GM18520 (cell line): ENCODE results near the gene ZNF519.
"Not testable (repeated sequence)": the region's sequence is repeated elsewhere in the genome, so short reads cannot be mapped to it uniquely, and the experiment has no call there.

Experiments used
- ATAC-seq: cut with Tn5 transposase; IDR thresholded peaks from one replicate; pipeline ENCODE4 v1.9.1; 2021; ENCODE audit not compliant: unreplicated experiment

Gene ZNF519

DNA sequence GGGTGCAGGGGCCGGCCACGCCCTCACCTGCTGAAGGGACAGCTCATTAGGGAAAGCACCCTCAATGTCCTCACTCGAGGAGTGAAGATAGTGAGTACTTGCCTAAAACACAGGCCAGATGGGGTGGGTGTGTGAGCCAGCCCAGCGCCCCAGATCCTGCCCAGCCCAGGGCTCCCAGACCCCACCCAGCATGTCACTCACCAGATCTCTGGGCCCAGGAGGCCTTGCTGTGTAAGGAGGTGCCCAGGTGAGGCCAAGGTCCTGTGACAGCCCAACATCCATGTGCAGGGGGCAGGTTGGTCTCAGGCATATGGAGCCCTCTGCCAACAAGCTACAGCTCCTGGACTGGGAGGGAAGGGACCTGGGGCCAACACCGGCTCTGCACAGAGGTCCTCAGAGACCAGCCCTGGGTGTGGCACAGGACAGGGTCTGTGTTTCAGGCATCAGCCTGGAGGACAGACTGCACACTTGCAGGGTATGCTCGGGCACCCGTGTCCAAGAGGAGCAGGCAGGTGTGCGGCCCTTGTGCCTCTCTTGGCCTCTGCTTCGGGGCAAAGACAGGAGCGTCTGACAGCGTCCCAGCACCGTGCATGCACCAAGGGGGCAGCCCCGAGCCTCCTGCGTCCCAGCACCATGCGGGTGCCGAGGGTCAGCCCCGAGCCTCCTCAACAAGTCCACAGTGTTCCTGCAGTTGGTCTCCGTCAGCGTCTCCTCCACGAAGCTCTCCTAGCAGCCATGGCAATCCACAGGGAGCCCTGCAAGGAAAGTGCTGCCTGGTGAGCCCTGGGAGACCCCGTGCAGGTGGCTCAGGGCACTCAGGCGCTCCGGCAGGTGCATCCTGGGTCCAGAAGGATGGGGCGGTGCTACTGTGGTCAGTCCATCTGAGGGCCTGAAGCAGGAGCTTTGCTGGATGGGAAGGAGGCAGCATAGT lies 16.0 kb upstream of the ZNF519 start:
- ATAC-seq = not testable (repeated sequence)

DNA sequence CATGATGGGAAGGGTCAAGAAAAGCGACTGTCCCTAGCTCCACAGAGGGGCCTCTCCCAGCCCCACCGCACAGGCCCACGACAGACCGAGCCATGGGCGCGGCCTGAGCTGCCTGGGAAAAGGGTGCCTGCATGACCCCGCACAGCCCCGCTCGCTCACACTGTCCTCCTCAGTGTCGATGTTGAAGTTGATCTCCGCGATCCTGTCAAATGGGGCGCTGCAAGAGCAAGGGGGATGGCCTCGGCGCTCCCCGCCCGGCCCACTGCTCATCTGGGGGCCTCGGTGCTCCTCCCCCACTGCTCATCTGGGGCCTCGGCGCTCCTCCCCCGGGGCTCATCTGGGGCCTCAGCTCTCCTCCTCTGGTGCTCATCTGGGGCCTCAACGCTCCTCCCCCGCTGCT lies 14.5 kb upstream of the ZNF519 start:
- not testable (repeated sequence) for ATAC-seq

GRCh38 chr18:14145581-14146338 lies 13.5 kb upstream of the ZNF519 start:
- ATAC-seq = not testable (repeated sequence)

- ATAC-seq = not testable (repeated sequence)
Measured at GRCh38 chr18:14145021-14145420, 12.8 kb upstream of the ZNF519 start.

DNA sequence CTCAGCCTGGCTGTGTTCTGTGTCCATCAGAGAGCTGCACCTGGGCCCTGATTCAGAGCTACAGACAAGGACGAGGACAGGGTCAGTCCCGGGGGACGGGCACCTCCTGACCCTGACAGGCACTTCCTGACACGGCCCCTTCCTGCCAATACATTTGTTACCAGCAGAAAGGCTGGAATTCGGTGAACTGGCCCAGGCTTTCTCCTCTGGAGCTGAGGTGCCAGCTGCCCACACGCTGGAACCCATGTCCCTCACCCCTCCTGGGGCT lies 12.3 kb upstream of the ZNF519 start:
- no peak for ATAC-seq

DNA sequence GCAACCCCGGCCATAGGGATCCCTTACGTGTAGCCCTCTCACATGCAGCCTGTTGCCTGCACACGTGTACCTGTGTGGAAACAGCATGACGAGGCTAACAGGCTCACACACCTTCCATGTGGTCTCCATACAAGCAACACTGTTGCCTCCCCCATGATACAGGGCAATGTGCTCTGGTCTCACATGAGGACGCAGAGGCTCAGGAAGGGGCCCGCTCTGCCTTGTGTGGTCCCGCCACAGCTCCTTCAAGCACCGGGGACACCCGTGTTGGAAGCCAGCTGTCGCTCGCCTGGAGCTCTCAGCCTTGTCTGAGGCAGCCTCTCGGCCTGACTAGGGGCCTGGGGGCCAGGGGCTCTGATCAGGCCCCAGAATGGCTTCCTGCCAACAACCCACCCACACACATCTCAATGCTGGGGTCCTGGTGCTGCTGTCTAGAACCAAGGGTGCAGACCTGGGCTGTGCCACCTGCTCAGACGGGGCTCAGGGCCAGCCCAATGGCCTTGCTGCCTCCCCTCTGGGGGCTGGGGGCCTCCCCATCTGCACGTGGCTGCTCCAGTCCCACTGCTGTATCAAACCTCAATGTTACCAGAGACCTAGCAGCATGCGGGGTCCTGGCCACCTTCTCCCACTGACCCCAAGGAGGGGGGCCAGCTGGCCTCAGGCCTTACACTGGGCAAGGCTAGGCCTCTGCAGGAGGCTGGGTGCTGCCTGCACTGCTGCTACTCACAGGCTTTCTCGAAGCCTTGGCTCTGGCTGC lies 11.8 kb upstream of the ZNF519 start:
- ATAC-seq = not testable (repeated sequence)

- ATAC-seq = not testable (repeated sequence)
Measured at GRCh38 chr18:14143396-14143795, 11.2 kb upstream of the ZNF519 start.

DNA sequence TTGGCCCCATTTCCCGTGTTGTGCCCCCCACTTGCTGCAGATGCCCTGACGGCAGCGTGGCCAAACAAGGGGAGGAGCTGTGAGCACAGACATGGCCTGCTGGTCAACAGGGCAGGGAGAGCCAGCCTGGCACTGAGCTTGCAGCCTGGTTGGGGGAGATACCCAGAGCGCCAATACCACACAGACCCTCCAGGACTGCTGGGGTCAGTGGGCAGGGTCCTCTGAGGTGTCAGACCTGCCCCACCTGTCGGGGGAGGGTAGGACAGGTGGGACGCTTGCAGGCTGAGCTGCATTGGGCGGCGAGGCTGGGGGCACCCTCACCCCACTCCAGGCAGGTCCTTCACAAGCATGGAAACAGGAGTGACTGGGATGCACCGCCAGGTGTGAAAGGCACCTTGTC lies 9.9 kb upstream of the ZNF519 start:
- ATAC-seq = not testable (repeated sequence)

DNA sequence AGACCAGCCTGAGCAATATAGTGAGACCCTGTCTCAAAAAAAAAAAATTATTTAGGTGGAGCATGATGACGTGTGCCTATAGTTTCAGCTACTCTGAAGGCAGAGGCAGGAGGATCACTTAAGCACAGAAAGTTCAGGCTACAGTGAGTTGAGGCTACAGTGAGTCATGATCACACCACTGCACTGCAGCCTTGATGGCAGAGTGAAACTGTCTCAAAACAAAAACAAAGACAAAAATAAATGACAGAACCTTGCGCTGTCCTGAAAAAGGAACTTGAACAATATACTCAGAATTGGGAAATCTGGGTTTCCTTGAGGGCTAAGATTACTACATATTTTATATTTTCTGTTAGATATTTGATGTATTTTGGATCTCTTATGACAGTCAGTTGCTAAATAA lies 7.3 kb upstream of the ZNF519 start:
- ATAC-seq = not testable (repeated sequence)

DNA sequence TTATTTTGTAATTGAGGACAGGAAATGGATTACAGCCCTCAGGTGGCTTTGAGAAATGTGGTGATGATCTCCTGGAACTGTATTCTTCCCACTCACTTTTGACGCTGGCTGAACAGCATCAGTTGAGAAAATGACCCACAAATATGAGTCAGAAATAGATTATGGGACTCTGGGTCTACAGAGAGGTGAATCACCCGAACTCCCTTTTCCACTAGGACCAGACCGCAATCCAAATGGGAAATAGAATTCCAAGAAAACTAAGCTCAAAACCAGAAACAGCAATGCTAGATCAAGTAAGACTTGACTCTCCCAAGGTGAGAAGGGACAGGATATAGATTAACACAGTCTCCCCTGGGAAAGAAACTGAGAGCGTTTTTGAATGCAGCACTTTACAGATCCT lies 5.7 kb upstream of the ZNF519 start:
- ATAC-seq = not testable (repeated sequence)

DNA sequence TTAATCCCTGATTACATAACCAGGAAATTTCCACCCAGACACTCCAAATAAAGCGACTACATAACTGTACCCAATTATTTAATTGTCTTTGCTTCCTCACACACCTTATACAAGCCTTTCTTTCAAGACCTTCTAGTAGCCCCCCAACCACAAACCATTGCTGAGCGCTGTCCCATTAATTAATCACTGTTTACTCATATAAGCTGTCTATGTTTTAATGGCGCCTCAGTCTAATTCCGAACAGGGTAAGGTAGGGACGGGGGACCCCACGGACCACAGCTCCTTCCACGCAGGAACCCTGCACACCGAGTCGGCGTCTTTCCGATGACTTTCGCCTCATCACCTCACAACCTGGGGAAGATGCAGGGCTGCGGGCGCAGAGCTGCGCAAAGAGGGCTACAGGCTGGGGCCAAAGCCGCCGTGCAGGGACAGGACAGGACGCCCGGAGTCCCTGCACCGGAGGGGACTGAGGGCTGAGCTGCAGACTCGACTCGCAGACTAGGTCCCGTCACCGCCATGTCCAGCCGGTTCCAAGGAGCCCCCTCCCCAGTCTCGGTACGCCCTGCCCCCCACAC lies 452 bp downstream of the ZNF519 start:
- ATAC-seq = not testable (repeated sequence)

DNA sequence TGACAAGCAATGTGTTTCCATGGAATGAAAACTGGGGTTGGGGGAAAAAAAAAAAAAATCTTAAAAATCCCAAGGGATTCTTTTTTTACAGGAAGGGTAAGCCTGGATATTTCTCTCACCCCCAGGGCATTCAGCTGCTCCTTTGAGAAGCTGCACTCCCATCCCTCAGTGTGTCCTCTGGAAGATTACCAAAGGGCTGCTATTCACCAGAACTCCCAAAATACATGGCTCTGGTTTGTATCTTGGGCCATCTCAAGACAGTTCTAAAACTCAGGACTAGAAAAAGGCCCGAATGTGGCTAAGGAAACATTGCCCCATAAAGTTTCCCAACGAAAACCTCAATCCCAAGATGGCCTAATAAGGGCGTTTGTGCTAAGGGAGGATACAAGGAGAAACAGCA lies 1.4 kb downstream of the ZNF519 start:
- not testable (repeated sequence) for ATAC-seq

- no peak for ATAC-seq
Measured at GRCh38 chr18:14124689-14125088, 7.5 kb downstream of the ZNF519 start.

DNA sequence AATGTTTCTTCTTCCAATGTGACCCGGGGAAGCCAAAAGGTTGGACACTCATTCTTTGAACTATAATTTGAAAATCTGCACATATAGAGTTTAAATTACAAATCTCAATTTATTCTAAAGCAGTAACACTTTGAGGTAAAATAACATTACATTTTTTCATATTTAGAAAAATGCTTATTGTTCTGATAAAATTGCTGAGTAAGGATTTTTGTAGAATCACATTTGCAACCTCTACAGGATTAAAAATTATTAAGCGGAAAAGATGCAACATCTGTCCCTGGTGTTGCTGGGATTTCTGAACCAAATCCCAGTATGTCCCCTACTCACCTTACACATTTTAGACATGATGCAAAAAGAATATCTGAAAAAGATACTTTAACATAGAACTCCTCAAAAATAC lies 10.1 kb downstream of the ZNF519 start:
- ATAC-seq = no peak

GRCh38 chr18:14120926-14121325 lies 11.3 kb downstream of the ZNF519 start:
- no peak for ATAC-seq

DNA sequence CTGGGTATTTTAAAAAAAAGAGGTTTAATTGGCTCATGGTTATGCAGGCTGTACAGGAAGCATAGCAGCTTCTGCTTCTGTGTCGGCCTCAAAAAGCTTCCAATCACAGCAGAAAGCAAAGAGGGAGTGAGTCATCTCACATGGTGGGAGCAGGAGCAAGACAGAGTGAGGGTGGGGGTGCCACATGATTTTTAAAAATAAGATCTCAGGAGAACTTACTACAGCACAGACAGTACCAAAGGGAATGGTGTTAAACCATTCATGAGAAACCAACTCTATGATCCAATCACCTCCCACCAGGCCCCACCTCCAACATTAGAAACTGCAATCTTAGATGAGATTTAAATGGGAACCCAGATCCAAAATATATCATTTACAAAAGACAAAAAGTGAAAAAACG lies 14.6 kb downstream of the ZNF519 start:
- no peak for ATAC-seq

DNA sequence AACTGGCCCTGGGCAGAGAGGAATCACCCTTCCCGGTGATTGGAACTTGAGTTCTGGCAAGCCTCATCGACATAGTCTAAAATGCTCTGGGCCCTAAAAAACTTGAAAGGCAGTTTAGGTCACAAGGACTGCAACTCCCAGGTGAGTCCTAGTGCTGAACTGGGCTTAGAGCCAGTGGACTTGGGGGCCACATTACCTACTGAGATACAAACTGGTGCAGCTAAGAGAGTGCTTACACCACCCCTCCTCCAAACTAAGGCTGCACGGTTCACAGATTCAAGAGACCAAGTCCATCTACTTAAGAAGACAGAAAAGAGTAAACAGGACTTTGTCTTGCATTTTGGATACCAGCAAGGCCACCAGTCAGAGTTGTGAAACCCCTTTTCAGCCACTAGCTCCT lies 25.3 kb downstream of the ZNF519 start:
- no peak for ATAC-seq

DNA sequence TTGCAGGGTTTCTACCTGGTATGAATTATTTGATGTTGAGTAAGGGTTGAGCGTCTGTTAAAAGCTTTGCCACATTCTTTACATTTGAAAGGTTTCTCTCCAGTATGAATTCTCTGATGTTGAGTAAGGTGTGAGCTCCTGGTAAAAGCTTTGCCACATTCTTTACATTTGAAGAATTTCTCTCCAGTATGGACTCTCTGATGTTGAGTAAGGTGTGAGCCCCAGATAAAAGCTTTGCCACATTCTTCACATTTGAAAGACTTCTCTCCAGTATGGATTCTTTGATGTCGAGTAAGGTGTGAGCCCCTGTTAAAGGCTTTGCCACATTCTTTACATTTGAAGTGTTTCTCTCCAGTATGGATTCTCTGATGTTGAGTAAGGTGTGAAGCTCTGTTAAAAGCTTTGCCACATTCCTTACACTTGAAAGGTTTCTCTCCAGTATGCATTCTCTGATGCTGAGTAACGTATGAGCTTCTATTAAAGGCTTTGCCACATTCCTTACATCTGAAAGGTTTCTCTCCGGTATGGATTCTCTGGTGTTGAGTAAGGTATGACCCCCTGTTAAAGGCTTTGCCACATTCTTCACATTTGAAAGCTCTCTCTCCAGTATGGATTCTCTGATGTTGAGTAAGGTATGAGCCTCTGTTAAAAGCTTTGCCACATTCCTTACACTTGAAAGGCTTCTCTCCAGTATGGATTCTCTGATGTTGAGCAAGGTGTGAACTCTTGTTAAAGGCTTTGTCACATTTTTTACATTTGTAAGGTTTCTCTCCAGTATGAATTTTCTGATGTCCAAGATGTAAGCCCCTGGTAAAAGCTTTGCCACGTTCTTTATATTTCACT lies 27.1 kb downstream of the ZNF519 start:
- ATAC-seq = no peak

- no peak for ATAC-seq
Measured at GRCh38 chr18:14104201-14104600, 28.0 kb downstream of the ZNF519 start.
